OCI-LY1 (cell line): Measurements from ENCODE around the gene BMPR1B.

Source experiments
- EZH2 ChIP-seq: fragments of 200-600 bp; sonication (generic), shearing (Covaris generic); IDR thresholded peaks from 2 replicates; pipeline ENCODE4 v1.8.0; 2017; ENCODE audit warnings: borderline replicate concordance, mixed run types, mild to moderate bottlenecking, antibody characterized with exemption, low read length, moderate library complexity, mixed read lengths
- TF ChIP-seq, protein P1 (sequence below): fragments of 200-600 bp; sonication (generic), shearing (Covaris generic); IDR thresholded peaks from 2 replicates; pipeline ENCODE4 v1.5.1; 2017; ENCODE audit warnings: mild to moderate bottlenecking, antibody characterized with exemption, low read length, moderate library complexity, mixed read lengths

DNA sequence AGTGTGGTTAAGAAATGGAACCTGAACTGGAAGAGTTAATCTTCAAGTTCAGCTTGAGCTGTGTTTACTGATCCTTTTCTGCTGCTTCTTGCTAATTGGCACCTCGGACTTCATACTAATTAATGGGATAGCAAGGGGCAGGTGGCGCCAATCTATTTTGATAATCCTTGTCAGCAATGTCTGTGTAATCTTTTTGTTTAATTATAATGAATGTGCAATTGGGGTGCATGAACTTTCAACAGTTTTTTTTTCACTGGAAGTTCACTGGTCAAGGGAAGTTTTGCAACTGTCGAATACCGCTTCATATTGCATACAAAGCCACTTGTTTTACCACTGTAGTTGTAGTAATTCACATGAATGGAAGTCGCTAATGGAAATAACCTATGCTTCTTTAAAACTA is 261.0 kb downstream of the BMPR1B start:
- no peak for TF ChIP-seq EZH2
- TF ChIP-seq, protein P1, sequence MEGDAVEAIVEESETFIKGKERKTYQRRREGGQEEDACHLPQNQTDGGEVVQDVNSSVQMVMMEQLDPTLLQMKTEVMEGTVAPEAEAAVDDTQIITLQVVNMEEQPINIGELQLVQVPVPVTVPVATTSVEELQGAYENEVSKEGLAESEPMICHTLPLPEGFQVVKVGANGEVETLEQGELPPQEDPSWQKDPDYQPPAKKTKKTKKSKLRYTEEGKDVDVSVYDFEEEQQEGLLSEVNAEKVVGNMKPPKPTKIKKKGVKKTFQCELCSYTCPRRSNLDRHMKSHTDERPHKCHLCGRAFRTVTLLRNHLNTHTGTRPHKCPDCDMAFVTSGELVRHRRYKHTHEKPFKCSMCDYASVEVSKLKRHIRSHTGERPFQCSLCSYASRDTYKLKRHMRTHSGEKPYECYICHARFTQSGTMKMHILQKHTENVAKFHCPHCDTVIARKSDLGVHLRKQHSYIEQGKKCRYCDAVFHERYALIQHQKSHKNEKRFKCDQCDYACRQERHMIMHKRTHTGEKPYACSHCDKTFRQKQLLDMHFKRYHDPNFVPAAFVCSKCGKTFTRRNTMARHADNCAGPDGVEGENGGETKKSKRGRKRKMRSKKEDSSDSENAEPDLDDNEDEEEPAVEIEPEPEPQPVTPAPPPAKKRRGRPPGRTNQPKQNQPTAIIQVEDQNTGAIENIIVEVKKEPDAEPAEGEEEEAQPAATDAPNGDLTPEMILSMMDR = no peak
